ENCODE data around the gene TEX13A.

DNA sequence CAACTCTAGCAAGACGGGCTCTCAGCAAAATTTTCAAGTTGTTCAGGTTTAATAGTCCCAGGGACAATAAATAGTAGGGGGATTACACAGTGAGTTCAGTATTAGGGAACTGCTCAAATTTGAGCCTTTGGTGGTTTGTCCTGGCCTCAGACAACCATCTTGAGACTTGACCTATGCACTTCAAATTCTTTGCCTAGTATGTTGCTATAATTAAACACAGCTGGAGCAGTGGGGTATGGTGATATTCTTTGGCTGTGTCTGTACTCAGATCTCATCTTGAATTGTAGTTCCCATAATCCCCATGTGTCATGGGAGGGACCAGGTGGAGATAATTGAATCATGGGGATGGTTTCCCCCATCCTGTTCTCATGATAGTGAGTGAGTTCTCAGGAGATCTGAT, 43.3 kb upstream of the TEX13A start:
- TF ChIP-seq POLR2AphosphoS5 (IDR thresholded peaks at IDR 0.05; ENCODE audit: low read depth, low read length) (no peak), POLR2A (IDR thresholded peaks at IDR 0.05; ENCODE audit: low read depth, low read length) (no peak)

Data from GM12891 (cell line).